Glutamatergic neuron (in vitro differentiated cells): ENCODE data around the gene TBC1D24. TPM values are rescaled to one million over a fixed set of nuclear protein-coding genes. Genes with fewer than 3 reads are reported as not detected.

Experiments
- DNase-seq: peaks from one replicate; pipeline ENCODE4 v3.0.0; 2022
- H3K27ac Mint-ChIP-seq: one replicate; pipeline ENCODE4 v1.8.0; 2020; ENCODE audit warnings: mild to moderate bottlenecking, mixed read lengths, inconsistent platforms; ENCODE audit not compliant: unreplicated experiment
- H3K27me3 Mint-ChIP-seq: one replicate; pipeline ENCODE4 v1.8.0; 2020; ENCODE audit warnings: mild to moderate bottlenecking, moderate library complexity, mixed read lengths, inconsistent platforms; ENCODE audit not compliant: unreplicated experiment
- H3K36me3 Mint-ChIP-seq: one replicate; pipeline ENCODE4 v1.8.0; 2020; ENCODE audit warnings: mild to moderate bottlenecking, mixed read lengths, inconsistent platforms; ENCODE audit not compliant: unreplicated experiment
- H3K4me1 Mint-ChIP-seq: one replicate; pipeline ENCODE4 v1.8.0; 2020; ENCODE audit warnings: mild to moderate bottlenecking, low read depth, mixed read lengths, inconsistent platforms; ENCODE audit not compliant: unreplicated experiment
- H3K4me3 Mint-ChIP-seq: one replicate; pipeline ENCODE4 v1.8.0; 2020; ENCODE audit warnings: mild to moderate bottlenecking, mixed read lengths, inconsistent platforms; ENCODE audit not compliant: unreplicated experiment
- H3K9me3 Mint-ChIP-seq: one replicate; pipeline ENCODE4 v1.8.0; 2020; ENCODE audit warnings: mild to moderate bottlenecking, moderate library complexity, mixed read lengths, inconsistent platforms; ENCODE audit not compliant: unreplicated experiment
- CTCF ChIP-seq: fragments of 200-600 bp; sonication (generic); IDR thresholded peaks from one replicate; pipeline ENCODE4 v1.5.0; 2021; ENCODE audit not compliant: partially characterized antibody, unreplicated experiment
- total RNA-seq: library from RNA; stranded (reverse); fragmentation: NEBNext Ultra II Directional; extraction: Animal tissue kit (Norgen Biotek cat#: 25700); gene quantifications from one replicate; pipeline ENCODE4 v1.2.1, GENCODE V29; 2021; ENCODE audit not compliant: unreplicated experiment

Gene TBC1D24
- total RNA-seq, 1 donor from 2014 or later = 58.4 TPM

- Mint-ChIP-seq H3K27ac (no peak overlapping the region), H3K4me3 (no peak overlapping the region), H3K4me1 (peaks cover 27% of the 10 kb centered on the region), H3K9me3 (peaks cover 9% of the 10 kb centered on the region), H3K36me3 (no peaks in the 10 kb centered on the region), H3K27me3 (peaks cover 10% of the 10 kb centered on the region)
- no peak for TF ChIP-seq CTCF
- DNase-seq = no peak
Measured at GRCh38 chr16:2483939-2484897, 9.3 kb downstream of the TBC1D24 start.

DNA sequence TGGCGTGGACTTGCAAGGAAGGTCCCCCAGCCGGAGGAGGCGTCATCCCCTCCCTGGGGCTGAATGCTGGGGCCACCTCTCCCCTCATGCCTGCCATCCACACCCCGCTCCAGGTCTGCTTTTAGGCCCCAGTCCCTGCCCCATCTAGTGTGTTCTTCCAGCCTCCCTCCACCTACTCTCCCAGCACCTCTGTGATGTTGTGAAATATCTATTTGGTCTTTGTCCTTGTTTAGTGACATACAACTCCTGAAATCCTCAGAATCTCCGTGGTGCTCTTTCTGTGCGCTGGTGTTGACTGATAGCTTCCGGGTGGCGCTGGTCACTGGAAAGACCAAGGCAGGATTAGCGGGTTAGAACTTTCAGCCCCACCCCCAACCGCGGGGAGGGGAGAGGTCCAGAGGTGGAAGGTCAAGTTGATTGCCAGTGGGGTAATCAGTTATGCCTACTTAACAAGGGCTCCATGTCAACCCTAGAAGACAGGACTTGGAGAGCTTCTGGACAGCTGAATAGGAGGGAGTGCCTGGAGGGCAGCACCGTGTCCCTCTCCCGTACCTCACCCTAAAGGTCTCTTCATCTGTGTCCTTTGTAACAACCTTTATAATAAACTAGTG, 10.1 kb downstream of the TBC1D24 start:
- no peaks in the 10 kb centered on the region for H3K36me3 Mint-ChIP-seq
- H3K4me3 Mint-ChIP-seq = peak overlapping the region; percentile 46
- H3K4me1 Mint-ChIP-seq = peaks cover 32% of the 10 kb centered on the region
- peaks cover 12% of the 10 kb centered on the region for H3K27me3 Mint-ChIP-seq
- H3K27ac Mint-ChIP-seq = no peak overlapping the region
- peaks cover 9% of the 10 kb centered on the region for H3K9me3 Mint-ChIP-seq
- DNase-seq = no peak
- no peak for TF ChIP-seq CTCF

DNA sequence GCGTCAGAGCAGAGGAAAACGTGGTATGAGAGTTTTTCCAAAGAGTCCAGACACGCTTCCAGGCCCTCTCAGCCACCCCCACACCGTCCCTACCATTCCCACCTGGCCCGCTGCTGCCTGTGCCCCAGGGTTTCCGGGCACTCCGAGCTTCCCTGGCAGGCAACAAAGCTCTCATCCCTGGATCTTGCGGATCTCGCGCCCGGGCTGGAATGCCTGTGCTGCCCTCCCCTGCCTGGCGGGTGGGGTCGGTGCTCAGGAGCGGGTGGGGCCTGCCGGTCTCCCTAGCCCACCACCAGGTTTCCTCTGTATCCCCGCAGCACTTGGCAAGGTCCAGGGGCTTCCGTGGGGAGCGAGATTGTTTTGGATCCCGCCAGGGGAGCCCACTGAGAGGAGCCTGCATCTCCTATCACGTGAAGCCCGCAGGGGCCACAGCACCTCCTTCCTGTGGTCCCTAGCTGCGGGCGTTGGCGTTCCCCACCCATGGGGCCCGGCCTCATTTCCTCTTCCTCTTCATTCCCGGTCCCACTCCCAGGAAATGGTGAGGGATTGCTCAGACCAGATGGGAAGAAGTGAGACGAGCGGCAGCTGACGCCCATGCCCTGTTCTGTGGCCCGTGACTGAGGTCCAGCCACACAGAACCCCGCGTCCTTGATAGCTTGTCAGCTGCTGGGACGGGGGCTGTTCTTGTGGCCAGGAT, 11.0 kb downstream of the TBC1D24 start:
- peaks cover 32% of the 10 kb centered on the region for H3K4me1 Mint-ChIP-seq
- H3K27me3 Mint-ChIP-seq = peaks cover 12% of the 10 kb centered on the region

GRCh38 chr16:2486645-2487516, 12.0 kb downstream of the TBC1D24 start:
- peak overlapping the region; percentile 15 for H3K27ac Mint-ChIP-seq
- peaks cover 7% of the 10 kb centered on the region for H3K9me3 Mint-ChIP-seq
- H3K4me3 Mint-ChIP-seq = peak overlapping the region; percentile 27

More for the DNA sequence above, 11.0 kb downstream of the TBC1D24 start:
- no peaks in the 10 kb centered on the region for H3K36me3 Mint-ChIP-seq
- no peak overlapping the region for H3K27ac Mint-ChIP-seq
- TF ChIP-seq CTCF = no peak
- H3K9me3 Mint-ChIP-seq = peaks cover 9% of the 10 kb centered on the region
- no peak overlapping the region for H3K4me3 Mint-ChIP-seq
- no peak for DNase-seq

More at GRCh38 chr16:2486645-2487516, 12.0 kb downstream of the TBC1D24 start:
- TF ChIP-seq CTCF = no peak
- peaks cover 28% of the 10 kb centered on the region for H3K4me1 Mint-ChIP-seq
- no peaks in the 10 kb centered on the region for H3K36me3 Mint-ChIP-seq
- peaks cover 12% of the 10 kb centered on the region for H3K27me3 Mint-ChIP-seq
- DNase-seq = peak; percentile 21
